Measurements from ENCODE around the gene YOD1.

The YOD1 gene

DNA sequence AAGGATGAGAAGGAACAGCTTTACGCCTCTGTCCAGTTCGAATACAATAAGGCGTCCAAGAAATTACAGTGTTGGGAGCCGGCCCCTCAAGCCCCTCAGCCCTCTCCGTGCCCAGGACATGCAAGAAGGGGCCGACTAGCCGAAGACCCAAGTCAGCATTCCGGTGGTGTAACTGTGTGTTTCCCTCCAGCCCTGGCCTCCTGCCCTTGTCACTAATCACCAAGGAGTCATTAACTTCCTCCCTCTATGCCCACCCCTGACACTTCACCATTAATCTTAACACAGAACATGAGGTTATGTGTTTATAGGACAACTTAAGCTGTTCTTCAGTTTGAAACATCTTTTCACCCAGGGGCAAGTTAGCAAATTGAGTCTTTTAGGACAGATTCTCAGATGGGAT lies 21.2 kb upstream of the YOD1 start:
- no peak for DNase-seq (ENCODE audit: low read depth)

DNA sequence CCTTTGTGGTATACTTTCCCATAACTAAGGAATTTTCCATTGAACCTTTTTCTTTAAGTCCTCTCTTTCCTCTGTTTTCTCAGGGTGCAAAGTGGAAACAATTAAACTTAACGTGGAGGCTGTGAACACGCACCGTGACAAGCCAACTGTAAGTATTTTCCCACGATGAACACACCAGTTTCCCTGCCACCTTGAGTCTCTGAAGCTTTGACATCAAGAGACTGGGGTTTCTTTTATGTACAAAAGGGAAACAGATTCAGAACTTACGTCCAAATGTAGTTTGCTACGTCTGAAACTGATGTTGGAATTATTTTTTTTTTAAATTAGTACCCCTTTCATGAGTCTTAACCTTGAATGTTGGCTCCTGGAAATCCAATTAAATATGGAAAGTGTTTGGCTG lies 20.4 kb upstream of the YOD1 start:
- DNase-seq (ENCODE audit: low read depth), result no peak

DNA sequence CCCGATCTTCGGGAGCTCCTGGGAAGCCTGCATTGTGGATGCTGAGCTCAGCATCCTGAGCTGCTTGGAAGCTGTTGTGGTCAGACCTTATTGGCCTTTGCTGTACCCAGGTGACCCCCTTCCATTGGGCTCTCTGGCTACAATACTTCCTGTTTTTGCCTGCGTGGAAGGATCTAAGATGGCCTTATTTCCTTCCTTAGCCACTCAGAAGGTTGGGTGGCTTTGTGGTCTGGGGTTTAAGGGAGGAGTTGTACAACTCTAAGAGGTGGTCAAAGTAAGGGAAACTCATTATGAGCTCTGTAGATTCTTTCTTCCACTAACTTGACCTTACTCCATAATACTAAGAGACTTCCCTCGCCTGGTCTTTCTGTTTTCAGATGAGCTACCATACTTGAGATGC lies 19.8 kb upstream of the YOD1 start:
- DNase-seq (ENCODE audit: low read depth), result no peak

DNA sequence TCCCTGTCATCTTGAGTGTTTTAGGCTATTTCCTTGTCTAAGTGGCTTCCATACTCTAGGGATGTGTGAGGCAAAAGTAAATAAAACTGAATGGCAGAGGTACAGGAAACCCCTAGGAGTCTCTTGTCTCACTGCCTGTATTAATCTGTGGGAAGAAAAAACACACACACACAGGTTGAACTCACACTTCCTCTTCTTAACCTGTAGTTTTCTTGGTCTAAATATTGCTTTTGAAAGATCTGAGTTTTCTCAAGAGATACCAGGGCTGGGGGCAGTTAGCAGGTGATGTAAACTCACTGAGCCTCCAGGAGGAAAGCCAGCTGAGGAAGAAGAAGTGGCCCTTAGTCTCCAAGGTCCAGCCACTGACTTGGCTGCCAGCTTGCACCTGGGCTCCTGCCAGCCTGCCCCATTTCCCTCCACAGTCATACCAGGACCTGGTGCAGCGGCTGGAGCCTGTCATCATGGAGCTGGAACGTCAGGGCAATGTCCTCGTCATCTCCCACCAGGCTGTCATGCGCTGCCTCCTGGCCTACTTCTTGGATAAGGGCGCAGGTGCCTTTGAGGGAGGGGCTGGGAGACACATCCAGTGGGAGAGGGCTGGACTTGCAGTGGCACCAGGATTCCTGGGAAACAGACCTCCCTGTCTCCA lies 19.0 kb upstream of the YOD1 start:
- no peak for DNase-seq (ENCODE audit: low read depth)

DNA sequence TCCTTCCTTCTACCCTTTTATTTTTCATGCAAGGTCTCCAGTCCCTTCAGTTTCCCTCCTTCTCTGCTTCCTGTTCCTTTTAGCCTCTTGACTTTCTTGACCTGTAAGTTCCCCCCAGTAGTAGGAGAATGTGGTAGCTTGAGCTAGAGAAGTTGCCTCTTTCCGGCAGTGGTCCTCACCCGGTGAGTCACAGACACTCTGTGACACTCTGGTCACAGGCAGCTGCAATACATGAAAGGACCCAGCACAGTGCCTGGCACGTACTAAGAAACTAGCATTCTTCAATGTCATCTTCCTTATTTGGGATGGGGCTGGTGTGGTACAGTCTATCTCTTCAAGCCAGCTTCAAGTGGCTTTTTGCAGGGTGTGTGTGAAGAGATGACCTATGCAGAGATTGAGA lies 18.1 kb upstream of the YOD1 start:
- DNase-seq (ENCODE audit: low read depth), result no peak

DNA sequence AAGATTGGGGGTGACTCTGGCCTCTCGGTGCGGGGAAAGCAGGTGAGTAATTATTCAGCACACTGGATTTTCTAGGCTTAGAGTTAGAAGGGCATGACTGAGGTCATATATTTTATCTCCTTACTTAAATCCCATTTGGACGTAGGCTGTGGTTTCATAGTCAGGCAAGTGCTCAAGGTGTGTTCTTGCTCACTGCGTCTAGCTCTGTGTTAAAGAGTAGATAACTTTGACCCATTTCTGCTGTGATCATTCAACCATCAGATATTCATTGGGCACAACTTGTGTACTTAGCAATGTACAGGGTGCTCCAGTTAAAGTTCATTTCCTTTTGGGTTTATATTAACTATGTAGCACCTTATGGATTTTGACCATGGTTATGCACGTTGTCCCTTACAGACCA lies 16.7 kb upstream of the YOD1 start:
- no peak for DNase-seq (ENCODE audit: low read depth)

DNA sequence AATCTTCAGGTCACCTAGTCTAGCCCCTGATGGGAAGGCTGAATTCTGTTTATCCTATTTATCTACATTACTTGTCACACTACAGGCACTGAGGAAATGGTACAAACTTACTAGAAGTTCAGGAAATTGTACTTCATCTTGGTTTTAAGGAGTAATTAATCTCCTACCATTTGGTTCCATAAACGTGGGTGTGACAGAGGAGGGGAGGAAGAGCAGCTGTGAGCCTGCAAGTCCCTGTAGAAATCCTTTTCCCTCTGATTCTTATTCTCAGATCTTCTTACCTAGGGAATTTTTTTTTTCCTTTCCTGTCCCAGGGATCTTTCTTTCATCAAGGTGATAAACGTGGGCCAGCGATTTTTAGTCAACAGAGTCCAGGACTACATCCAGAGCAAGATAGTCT lies 16.2 kb upstream of the YOD1 start:
- no peak for DNase-seq (ENCODE audit: low read depth)

DNA sequence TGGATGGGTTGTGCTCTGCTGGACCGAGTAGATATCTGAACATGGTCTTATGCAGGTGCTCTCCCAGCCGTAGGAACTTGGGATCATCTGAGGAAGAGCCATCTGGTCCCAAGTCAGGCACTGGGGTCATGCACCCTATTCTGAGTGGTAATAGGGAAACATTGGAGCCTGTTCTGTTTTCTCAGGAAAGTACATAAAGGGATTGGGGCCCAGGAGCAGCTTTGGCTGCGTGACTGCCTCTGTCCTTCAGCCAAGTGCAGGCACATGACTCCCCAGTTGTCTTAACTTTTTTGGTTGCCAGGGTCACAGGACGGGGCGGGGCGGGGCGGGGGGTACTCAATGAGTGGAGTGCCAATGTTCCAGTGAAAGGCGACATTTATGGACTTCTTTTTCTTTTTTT lies 13.6 kb upstream of the YOD1 start:
- no peak for DNase-seq (ENCODE audit: low read depth)

DNA sequence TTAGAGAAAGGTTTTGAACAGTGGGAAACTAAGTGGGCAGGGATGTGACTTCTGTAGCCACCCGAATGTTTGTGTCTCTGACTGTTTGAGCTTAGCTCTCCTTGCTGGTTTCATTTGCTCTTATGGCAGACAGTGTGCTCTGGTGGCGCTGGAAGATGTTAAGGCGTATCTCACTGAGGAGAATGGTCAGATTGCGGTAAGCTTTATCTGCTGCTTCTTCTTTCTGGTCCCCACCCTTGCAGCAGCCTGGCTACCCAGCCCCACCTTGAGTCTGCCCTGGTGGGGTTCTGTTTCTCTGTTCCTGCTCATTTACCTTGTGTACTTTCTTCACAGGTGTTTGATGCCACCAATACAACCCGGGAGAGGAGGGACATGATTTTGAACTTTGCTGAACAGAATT lies 12.0 kb upstream of the YOD1 start:
- DNase-seq (ENCODE audit: low read depth), result no peak

DNA sequence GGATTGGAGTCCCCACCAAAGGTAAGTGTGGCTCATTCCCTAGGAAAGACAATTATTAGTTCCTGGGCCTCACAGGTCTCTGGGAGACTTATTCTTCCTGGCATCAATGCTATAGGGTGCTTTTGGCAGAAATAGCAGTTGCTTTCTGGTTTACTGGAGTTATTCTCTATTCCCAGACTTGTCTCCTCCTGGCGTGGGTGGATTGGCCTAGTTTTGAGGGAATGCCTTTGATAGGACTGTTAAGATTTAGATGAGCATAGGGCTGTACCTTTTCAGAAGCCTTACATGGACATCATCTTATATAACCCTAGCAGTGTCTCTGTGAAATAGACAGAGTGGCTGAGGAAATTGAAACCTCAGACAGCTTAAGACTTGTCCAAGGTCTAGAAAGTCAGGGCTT lies 11.1 kb upstream of the YOD1 start:
- no peak for DNase-seq (ENCODE audit: low read depth)

DNA sequence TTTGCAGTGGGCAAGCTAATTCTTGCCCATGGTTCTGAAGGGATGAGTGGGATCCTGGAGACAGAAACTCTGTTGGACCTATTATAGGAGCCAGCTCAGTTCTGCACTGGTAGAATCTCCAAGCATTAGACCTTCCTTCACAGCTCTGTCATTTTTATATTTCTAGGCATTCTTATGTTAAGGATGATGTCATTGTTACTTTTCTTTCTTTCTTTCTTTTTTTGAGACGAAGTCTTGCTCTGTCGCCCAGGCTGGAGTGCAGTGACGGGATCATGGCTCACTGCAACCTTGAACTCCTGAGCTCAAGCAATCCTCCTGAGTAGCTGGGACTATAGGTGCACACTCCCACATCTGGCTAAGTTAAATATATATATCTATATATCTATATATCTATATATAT lies 9.6 kb upstream of the YOD1 start:
- no peak for DNase-seq (ENCODE audit: low read depth)

DNA sequence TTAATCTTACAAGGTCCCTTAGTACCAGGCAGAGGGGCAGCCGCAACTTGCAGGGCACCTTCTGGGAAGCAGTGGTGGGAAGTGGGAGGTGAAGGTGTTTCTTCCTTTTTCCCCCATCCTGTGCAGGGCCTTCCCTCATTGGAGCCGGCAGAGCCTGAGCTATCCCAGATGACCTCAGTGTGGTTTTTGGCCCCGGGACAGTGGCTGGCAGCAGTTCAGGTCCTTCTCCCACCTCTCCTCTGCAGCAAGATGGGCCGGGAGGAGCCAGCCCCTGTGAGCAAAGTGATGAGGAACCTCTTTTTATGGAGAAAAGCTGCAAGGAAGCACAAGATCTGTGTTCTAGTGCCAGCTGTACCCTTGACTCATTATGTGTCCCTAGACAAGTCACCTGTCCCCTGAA lies 8.9 kb upstream of the YOD1 start:
- no peak for DNase-seq (ENCODE audit: low read depth)

DNA sequence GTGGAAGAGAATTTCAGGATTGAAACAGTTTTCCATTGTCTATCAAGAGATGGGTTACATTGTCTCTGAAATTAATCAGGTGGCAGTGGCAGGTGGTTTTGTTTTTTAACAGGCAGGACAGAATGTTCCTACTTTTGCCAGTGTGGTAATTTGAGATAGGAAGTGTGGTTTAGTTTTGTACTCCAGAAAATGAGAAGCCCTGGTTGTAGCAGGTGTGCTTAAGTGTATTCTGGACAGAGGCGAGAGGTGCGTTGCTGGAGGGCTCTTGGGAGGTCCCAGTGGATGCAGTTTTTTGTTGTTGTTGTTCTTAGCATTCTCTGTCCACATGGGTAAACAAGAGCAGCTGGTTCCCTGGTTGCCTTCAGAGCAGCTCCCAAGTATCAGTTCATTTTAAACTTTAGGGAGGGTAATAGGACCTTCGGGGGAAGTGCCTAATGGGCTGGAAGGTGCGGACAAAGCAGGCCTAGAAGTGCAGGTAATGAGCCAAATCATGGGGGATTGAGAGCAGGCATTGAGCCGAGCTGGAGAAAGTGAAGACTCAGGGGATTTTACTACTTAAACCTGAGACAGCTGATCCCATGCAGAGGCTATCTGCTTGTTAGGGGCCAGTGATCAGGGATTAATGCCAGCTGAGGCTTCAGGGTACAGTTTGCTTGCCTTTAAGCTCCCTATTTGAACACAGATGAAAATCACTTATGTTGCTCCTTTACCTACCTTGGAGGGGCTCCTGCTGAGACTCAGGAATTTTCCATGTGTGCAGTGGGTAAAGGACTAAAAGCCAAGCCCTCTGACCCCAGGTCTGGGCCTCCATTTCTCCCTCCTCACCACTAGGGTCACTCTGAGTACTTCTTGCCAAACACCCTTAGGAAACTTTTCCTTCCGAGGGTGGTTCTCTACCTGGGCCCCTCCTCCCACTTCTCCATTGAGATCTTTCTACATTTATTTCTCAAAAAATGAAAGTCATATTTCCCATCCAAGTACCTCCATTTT lies 8.2 kb upstream of the YOD1 start:
- DNase-seq (ENCODE audit: low read depth), result no peak

DNA sequence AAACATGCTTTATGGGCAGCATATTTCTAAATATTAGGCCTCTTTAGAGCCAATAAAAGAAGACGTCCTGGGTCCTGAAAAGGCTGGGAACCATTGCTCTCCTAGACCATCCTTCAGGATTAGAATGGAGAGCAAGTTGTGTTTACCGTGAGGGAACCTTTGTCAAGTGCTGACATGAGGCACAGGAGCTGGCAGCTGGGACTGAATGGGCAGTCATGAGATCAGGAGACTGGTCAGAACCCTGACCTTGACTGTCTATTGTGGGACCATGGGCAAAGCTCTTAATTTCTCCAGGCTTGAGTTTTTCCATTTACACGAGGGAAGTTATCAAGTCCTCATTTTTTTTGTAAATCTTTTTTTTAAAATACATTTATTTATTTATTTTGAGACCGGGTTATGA lies 7.2 kb upstream of the YOD1 start:
- DNase-seq (ENCODE audit: low read depth), result no peak

DNA sequence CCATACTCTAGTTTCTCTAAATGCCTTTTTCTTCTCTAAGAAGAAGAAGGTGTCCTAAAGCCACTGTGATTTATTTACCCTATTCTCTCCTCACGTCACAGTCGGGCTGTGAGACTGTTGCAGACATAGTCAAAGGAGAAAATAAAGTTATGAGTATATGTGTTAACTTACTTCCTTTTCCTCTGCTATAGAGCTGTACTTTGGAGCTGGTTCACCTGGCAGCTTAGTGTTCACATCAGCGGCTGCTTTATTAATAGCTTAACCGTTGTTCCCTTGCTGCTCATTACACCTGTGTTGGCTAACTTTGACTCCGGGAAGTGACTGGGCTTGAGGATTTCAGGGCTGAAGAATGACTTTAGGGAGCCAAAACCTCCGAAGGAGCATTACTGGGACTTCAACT lies 5.7 kb upstream of the YOD1 start:
- DNase-seq (ENCODE audit: low read depth), result no peak

DNA sequence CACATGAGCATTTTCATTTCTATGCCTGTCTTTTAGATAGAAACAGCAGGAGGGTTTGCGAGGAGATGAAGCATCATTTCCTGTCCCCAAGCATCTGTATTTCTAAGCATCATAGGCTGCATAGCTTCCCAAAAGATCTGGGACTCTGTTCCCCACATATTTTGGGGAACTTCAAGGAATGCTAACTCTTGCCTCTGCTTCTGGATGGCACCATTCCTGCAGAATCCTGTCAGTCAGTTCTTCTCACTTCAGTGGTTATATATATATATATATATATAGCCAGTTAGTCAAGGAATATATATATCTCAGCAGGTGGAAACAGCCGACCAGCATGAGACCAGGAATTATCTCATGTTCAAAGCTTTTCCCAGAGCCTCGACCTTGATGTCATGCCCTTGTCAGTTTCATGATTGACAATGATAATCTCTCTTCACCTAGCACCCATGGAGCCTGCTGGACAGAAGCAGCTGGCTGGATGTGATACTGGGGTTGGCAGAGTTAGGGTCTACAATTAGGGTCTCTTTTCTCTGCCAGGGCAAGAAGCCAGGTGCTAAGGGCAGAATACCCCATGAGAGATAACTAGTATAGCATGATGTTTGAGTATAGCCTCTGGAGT lies 4.5 kb upstream of the YOD1 start:
- no peak for DNase-seq (ENCODE audit: low read depth)

DNA sequence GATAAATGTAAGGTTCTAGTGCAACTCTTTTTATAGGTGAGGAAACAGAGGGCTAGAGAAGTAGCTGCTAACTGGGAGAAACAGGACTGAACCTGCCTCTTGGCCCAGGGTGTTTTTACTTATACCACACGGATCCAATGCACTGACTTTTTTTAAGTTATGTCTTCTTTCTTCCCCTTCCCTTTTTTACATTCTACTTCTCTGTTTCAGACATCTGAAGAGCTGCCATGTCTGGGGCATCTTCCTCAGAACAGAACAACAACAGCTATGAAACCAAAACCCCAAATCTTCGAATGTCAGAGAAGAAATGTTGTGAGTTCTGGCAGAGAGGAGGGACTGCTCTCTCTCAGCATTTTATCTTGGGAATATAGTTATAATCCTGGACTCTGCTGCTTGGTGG lies 3.5 kb upstream of the YOD1 start:
- no peak for DNase-seq (ENCODE audit: low read depth)

DNA sequence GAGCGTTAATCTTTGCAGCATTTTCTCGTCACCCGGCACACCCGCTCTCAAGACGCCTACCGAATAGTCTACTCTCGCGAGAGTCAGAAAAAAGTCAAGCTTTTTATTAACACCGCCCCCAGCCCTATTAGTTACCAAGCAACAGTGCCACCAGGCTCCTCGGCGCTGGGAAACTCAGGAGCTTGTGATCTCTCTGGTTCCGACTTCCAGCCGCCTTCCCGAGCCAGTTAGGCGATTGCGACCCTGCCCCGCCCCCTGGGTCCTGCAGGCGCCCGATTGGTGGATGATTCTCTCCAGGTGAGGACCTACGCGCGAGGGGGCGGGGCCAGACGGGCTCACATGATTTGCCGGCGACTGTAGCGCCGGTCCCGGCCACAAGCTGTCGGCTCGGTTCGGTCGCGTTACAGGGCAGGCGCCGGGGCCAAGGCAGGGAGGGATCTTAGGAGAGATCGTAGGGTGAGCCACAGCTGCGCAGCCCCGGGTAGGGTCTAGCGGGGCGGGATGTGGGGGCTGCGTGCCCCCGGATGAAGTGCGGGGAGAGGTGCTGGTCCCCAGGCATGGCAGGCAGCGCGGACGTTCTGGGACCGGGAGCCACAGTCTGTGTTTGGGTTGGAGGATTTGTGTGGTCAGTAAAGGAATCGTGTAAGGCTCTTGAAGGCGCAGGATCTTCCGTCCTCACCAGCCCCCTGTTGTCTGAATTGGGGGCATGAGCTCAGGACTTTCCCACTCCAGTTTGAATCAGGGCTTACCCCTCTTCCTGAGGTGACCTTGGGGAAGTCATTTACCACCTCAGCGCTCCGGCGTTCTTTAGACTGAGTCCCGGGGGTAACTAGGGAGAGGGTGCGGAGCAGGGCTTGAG lies 2.1 kb upstream of the YOD1 start, which contains the start of gene PFKFB2:
PFKFB2 (plus strand) TSS at position 365 of the 859 bp plus-strand sequence. CDS start 1,443 bp downstream, outside the sequence.
- peak; percentile 88 for DNase-seq (ENCODE audit: low read depth)

DNA sequence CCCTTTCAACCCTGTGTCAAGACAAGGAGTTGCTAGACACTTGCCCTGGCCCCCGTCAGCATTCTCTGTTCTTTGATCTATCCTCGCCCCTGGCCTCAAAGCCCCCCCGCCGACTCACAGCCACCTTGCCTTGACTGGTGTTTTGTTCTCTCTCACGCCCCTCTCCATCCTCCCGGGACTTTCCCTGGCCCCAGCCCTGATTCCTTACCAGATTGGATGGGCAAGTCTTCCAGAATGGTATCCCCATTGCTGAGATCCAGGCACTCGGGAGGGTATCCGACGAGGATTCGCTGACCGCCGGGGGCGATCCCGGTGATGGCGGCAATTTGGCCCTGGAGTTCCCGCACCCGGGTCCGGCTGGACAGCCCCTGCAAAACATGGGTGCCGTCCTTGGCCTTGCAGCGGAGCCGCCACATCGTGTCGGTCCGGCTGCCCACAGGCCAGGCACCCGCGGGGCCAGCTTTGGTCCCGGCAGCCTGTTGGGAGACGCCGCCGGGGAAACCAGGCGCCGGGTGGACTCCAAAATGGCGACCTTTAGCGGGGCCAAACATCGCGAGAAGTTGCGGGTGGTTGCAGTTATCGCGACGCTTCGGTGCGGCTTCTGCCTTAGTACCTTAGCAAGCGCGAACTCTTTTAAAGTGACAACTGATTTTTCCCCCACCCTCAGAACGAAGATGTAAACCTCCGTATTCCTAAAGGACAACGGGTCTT lies 373 bp downstream of the YOD1 start:
- DNase-seq (ENCODE audit: low read depth), result peak; percentile 92

DNA sequence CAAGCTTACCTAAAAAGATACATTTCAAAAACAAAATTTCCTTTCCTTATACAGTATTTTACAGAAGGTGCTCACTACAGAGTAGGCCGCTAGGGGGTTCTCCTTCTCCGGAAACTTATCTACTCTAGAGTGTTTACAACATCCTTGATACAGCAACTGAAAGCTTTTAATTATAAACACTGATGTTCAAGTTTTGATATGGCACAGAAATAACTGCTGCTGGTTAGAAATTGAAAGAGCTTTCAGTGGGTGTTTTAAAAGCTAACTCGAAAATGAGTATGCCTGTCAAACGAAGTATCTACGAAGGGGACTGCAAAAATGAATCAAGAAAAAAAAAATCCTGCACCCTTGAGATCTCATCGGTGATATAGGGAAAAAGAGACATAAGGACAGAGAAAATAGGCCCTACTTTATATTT lies 1.0 kb downstream of the YOD1 start:
- DNase-seq (ENCODE audit: low read depth), result peak; percentile 79

DNA sequence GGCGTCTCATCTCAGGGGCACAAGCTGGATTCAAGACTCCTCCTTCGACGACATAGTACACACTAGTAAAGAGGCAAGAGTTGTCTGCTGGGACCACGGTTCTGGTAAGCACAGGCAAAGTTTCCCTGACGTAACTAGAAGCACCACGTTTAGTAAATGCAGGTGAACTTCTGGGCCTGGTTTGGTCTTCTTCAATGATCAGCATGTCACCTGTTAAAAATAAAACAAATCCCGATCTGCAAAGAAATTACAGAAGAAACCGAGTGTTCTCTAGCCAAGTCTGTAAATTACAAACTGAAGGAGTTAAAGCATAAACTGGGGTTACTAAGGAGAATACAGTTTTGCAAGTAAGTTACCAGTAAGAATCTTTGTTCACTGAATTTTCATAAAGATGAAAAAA lies 1.5 kb downstream of the YOD1 start:
- no peak for DNase-seq (ENCODE audit: low read depth)
